Measurements from ENCODE around the gene CHCT1.

GRCh38 chr17:60439501-60439900, 17.2 kb downstream of the CHCT1 start:
- TF ChIP-seq POLR2A (IDR thresholded peaks at IDR 0.05) (no peak), CTCF (IDR thresholded peaks at IDR 0.05) (no peak)
